ENCODE measurements around the gene E2F2.

E2F2 gene

GRCh38 chr1:23483321-23484252 is 47.4 kb downstream of the E2F2 start, which contains the start of gene ASAP3:
TSS of gene ASAP3 (minus strand) at chr1:23484179. CDS start at chr1:23484133, 46 bp downstream.
- DNase-seq (ENCODE audit: low read depth) = peak; percentile 68

- DNase-seq (ENCODE audit: low read depth) = no peak
These were observed 49.1 kb downstream of the E2F2 start for GRCh38 chr1:23481904-23482303.

DNA sequence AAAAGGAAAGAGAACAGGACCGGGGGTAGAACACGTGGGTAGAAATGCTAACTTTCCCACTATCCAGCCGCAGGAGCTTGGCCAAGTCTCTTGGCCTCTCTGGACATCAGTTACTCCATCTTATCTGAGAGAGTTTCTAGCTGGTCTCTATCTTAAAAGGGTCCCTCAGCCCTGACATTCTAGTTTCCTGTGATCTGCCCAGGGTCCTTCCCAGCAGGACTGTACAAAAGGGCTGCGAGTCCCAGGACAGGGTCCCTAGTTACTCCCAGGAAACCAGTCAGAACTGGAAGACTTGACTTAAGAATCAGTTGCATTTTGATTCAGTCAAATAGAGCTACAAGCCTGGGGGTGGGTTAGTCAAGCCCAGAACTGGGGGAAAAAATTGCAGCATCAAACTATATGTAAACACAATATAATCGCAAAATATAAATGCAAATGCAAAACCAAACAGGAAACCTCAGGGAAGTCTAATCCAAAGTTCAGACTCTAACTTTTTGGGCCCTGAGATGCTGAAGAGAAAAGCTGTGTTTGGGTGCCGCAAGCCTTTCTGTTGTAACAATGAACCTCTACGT is 49.9 kb downstream of the E2F2 start:
- no peak for DNase-seq (ENCODE audit: low read depth)

DNA sequence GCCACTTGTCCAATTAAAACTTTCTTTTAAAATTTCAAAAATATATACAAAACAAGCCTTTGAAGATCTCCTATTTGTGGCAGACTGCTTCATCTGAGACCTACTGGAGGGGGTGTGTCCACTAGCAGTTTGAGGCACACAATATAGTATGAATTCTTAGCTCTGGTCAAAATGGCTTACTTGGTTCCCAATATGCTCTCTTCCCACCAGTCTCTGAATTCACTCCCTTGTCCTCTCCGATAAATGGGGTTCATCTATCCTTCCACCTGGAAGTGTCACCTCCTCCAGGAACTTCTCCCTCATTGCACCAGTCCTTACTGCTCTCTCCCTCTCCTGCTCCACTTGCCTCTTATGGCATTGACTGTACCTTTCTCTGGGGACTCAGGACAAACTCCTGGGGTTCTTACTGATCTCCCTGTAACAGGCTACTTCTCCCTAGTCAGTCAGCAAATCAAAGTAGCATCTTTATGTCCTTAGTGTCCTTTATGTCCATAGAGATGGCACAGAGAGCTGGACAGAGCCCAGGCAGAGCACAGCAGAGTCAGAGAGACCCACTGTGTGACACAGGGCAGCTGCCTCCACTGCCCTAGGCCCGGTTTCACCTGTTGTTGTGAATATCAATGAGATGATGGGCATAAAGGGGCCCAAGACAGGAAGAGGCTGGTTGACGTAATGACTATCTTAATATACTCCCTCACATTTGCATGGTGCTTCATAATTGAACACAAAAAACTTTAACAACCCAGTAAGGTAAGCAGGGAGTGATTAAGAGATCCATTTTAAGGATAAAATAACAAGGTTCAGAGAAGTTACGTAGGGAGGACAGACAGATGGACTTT is 50.6 kb downstream of the E2F2 start:
- no peak for DNase-seq (ENCODE audit: low read depth)

- no peak for DNase-seq (ENCODE audit: low read depth)
These were observed 51.4 kb downstream of the E2F2 start for GRCh38 chr1:23479666-23479941.

DNA sequence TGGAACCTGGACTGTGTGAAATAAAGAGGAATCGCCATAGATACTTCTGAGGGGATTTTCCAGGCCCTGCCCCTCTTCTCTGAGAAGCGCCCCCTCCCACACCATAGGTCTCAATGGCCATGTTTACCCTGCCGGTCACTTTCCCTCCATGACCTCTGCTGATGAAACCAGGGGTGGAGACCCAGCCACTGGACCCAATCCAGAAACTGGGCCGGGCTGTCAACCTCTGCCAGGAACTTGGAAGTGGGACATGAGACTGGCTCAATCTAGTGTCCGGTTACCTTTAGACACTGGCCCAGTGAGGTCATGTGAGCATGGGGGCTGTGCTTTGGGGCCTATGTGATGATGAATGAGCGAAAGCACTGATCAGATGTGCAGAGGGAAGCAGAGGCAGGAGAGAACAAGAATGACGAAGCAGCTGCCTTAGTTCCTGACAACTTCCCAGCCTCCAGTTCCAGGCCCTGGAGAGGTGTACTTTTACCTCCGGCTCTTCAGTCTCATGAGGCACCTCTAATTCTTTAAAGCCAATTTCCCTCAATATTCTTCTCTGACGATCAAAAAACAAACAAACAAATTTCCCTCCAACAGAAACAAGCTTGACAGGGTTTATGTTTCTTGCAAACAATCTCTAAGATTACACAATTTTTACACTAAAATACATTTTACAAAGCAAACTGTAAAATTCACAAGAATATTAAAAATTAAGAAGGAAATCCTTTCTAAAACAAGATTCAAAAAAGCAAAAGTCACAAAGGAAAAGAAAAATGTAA is 52.0 kb downstream of the E2F2 start:
- DNase-seq (ENCODE audit: low read depth) = peak; percentile 61

DNA sequence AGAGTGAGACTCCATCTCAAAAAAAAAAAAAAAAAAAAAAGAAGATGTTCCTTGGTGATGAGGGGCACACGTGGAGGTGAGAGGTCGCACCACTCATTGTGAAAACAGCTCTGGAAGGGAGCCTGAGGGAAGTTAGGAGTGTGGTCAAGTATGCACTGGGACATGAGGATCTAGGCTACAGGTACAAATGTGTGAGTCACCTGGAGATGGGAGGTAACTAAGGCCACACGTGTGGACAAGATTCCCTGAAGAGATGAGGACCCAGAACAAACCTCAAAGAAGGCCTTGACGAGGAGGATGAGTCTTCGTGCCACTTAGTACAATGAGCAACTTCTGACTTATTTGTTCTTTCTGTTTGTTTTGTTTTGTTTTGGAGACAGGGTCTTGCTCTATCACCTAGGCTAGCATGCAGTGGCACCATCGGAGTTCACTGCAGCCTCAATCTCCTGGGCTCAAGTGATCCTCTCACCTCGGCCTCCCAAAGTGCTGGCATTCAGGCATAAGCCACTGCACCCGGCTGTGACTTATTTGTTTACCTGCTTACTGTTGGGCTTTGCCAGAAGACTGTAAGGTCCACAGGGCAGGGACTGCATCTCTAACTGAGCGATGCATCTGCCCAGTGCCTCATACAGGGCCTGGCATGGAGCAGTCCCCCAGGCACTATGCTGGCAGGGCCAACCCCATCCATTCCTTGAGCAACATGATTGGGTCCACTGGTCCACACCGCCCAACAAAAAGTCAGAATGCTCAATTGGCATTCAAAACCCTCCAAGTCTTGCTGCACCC is 53.5 kb downstream of the E2F2 start:
- DNase-seq (ENCODE audit: low read depth) = no peak

DNA sequence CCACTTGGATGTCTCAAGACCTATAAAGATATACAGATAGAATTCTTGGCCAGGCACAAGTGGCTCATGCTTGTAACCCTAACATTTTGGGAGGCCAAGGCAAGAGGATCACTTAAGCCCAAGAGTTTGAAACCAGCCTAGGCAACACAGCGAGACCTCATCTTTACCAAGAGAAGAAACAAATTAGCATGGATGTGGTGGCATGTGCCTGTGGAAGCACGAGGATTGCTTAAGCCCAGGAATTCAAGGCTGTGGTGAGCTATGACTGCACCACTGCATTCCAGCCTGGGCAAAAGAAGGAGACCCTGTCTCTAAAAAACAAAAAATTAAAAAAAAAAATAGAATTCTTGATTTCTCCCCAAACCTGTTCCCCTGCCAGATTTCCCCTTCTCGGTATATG is 55.4 kb downstream of the E2F2 start:
- DNase-seq (ENCODE audit: low read depth) = no peak

- peak; percentile 96 for DNase-seq (ENCODE audit: low read depth)
These were observed 55.9 kb downstream of the E2F2 start for GRCh38 chr1:23475134-23475628.

DNA sequence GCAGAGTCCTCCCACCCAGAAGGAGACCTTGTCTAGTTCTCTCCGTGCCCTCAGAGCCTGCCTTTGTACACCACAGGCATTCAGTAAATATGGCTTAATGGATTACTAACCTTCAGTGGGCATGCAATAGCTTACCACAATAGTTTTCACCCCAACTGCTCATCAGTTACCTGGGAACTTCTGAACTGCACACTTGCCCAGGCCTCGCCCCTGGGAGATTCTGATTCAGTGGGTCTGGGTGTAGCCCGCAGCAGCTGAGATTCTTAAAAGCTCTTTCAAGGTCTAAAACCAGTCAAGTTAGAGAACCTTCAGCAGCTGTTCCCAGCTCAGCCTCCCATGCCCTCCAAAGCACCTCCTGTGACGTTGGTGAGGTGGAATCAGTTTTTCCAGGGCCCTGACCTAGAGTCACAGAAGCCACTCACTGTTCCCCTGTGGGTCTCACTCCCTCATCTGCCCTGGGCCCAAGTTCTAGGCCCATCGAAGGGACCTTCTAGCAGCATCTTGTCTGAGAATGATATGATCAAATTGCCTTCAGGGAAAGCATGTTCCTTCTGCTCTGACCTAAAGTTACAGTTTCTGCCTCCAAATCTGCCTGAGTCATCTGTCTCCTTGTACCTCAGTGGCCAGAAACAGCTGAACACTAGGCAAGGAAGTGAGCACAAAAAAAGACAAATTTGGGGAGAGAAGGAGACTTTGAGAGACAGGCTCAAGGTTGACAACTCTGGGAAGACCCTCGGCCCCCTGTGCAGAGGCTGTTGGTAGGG is 57.8 kb downstream of the E2F2 start:
- peak; percentile 58 for DNase-seq (ENCODE audit: low read depth)

DNA sequence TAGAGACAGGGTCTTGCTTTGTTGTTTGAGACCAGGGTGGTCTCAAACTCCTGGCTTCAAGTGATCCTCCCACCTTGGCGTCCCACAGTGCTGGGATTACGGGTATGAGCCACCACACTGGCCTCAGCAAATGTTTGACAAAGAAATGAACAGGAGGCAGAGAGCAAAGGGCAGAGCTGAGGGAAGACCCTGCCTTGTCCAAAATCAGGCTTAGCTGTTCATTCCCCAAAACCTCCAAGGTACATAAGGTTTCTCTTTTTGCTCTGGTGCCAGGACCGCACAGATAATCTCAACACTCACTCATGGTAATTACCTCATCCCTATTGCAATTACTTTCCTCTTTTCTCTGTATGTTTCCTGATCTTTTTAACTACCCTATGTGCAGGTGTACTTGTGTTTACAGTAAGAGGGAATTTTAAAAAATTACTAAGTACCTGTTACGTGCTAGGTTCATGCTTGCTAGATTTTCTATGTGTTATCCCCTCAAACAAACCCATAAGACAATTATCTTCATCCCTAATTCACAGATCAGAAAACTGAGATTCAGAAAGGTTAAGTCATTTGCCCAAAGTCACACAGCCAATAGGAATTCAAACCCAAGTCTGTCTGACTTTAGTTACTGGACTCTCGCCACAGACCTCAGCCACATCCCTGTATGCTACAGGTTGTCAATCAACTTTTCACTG is 58.5 kb downstream of the E2F2 start:
- DNase-seq (ENCODE audit: low read depth) = no peak

- DNase-seq (ENCODE audit: low read depth) = no peak
These were observed 59.5 kb downstream of the E2F2 start for GRCh38 chr1:23471473-23472075.

GRCh38 chr1:23470282-23471070 is 60.6 kb downstream of the E2F2 start:
- no peak for DNase-seq (ENCODE audit: low read depth)

GRCh38 chr1:23469372-23469982 is 61.6 kb downstream of the E2F2 start:
- no peak for DNase-seq (ENCODE audit: low read depth)

DNA sequence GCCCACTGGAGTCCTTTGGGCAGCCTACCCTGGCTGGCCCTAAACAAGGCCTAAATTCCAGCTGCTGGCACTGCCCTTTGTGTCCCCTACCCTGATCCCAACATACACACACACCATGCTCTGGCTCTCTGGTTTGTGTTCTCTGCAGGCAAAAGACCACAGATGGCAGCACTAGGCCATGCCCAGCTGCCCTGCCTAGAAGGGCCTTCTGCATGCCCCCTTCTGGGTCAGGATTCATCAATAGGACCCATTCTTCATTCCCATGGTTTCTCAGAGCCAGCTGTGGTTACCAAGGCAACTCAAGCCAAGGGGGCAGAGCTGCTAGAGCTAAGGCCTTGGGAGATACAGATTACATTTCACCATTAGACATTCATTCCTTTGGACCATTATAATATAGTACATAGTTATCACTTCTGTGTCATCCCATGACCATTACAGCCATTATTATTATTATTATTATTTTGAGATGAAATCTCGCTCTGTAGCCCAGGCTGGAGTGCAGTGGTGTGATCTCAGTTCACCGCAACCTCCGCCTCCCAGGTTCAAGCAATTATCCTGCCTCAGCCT is 64.5 kb downstream of the E2F2 start:
- no peak for DNase-seq (ENCODE audit: low read depth)

DNA sequence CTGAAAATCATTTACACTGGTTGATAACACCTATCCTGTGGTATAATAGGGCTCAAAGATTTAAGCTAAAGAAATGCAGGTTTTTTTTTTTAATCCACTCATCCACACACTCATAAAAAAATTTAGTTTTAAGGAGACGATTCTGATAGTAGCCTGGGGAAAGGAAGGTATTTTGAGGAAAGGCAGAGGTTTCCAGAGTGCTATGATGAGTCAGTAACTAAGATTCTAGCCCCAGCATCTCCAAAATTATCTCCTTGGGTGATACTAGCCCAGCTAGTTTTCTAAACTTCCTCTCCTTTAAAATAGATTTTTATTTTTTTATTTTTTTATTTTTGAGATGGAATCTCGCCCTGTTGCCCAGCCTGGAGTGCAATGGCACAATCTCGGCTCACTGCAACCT is 67.7 kb downstream of the E2F2 start:
- DNase-seq (ENCODE audit: low read depth) = peak; percentile 62

GRCh38 chr1:23462766-23463165 is 68.3 kb downstream of the E2F2 start:
- no peak for DNase-seq (ENCODE audit: low read depth)

- DNase-seq (ENCODE audit: low read depth) = no peak
These were observed 70.0 kb downstream of the E2F2 start for GRCh38 chr1:23461050-23461449.
